Choroid plexus epithelial cell (primary cell): ENCODE measurements around the gene SRPK1.

Experiments
- DNase-seq: peaks from one replicate; pipeline ENCODE4 v3.0.0-alpha.2; 2010; ENCODE audit warnings: low read depth
- H3K4me3 ChIP-seq: 2 replicates; pipeline ENCODE4 v1.5.1; 2011; ENCODE audit warnings: low read depth, mild to moderate bottlenecking, control low read depth, low read length, moderate library complexity
- CTCF ChIP-seq: conservative IDR thresholded peaks from 2 replicates; pipeline ENCODE4 v1.5.1; 2011; ENCODE audit warnings: low read depth, mild to moderate bottlenecking, control low read depth, inconsistent platforms, low read length, moderate library complexity

SRPK1 gene

GRCh38 chr6:35931120-35931561 lies 10.2 kb upstream of the SRPK1 start:
- TF ChIP-seq CTCF, result no peak
- DNase-seq, result no peak
- no peak overlapping the region for H3K4me3 ChIP-seq

GRCh38 chr6:35929601-35930000 lies 8.7 kb upstream of the SRPK1 start:
- no peak for DNase-seq
- H3K4me3 ChIP-seq, result no peak overlapping the region
- no peak for TF ChIP-seq CTCF

DNA sequence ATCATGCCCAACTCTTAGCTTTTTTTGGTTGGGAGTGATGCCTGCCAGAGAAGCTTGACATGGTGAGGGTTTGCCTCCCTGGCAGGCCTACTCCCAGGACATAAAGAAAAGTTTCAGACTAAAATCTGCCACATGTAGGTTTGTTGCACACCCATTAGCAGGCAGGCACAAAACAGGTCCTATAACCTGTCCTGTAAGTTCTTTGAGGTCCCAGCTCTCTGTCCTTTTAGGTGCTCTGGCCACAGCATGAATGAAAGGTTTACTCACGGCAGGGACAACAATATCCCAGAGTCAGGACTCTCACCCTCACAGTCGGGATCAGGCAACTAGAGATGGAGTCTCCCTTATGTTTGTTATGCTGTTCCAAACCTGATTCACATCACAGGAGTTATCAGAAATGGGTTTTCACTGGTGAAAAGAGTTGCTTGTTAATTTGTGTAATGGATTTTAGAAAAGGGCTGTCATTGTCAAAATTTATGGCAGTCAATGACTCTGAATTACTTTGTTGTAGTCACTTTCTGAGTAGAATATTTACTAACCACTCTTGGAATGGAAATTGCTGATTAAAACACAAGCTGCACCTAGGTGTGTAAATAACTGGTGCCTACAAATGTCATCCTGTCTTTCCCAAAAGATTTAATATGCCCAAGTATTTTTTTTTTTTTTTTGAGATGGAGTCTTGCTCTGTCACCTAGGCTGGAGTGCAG lies 5.8 kb upstream of the SRPK1 start:
- H3K4me3 ChIP-seq, result no peak overlapping the region
- TF ChIP-seq CTCF, result no peak
- DNase-seq, result no peak

GRCh38 chr6:35925961-35926360 lies 5.1 kb upstream of the SRPK1 start:
- H3K4me3 ChIP-seq, result no peak overlapping the region
- no peak for TF ChIP-seq CTCF
- no peak for DNase-seq

DNA sequence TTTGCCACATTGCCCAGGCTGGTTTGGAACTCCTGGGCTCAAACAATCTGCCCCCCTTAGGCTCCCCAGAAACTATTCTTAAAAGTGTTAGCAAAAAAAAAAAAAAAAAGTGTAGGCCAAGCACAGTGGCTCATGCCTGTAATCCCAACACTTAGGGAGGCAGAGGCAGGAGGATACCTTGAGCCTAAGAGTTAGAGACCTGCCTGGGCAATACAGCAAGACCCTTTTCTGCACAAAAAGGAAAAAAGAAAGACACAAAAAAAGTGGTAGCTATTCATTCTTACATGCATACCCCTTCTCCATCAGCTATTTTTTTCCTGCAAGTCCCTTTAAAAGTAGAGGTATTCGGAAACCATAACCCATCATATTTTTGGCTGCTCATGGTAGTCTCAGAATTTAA lies 3.2 kb upstream of the SRPK1 start:
- H3K4me3 ChIP-seq, result no peak overlapping the region
- TF ChIP-seq CTCF, result no peak
- no peak for DNase-seq

GRCh38 chr6:35922139-35922554 lies 1.2 kb upstream of the SRPK1 start:
- DNase-seq, result no peak
- H3K4me3 ChIP-seq, result no peak overlapping the region
- TF ChIP-seq CTCF, result no peak
